T-helper 1 cell treated with Interleukin-12 subunit alpha and Interleukin-12 subunit beta and Interleukin-4 antibody, amounts not matched to agents 30 μg/mL and 1 μg/mL, for 36 hours (primary cell): Measurements from ENCODE around the gene GDI1.

Experiments used
- H3K27ac Mint-ChIP-seq: one replicate; pipeline ENCODE4 v1.8.0; 2021; ENCODE audit warnings: mild to moderate bottlenecking, mixed read lengths
- H3K27me3 Mint-ChIP-seq: one replicate; pipeline ENCODE4 v1.8.0; 2021; ENCODE audit warnings: low read depth, mixed read lengths
- H3K36me3 Mint-ChIP-seq: one replicate; pipeline ENCODE4 v1.8.0; 2021; ENCODE audit warnings: low read depth, mixed read lengths
- H3K4me1 Mint-ChIP-seq: one replicate; pipeline ENCODE4 v1.8.0; 2021; ENCODE audit warnings: low read depth, mixed read lengths
- H3K4me3 Mint-ChIP-seq: one replicate; pipeline ENCODE4 v1.8.0; 2021; ENCODE audit warnings: mild to moderate bottlenecking, moderate library complexity, mixed read lengths
- H3K9me3 Mint-ChIP-seq: one replicate; pipeline ENCODE4 v1.8.0; 2021; ENCODE audit warnings: mixed read lengths

GDI1 gene

GRCh38 chrX:154440623-154441357 is 3.8 kb downstream of the GDI1 start:
- no peaks in the 10 kb centered on the region for H3K9me3 Mint-ChIP-seq
- H3K27ac Mint-ChIP-seq = no peak overlapping the region
- H3K36me3 Mint-ChIP-seq = peaks cover 5% of the 10 kb centered on the region
- H3K4me3 Mint-ChIP-seq = no peak overlapping the region
- H3K27me3 Mint-ChIP-seq = no peaks in the 10 kb centered on the region
- peaks cover 15% of the 10 kb centered on the region for H3K4me1 Mint-ChIP-seq

DNA sequence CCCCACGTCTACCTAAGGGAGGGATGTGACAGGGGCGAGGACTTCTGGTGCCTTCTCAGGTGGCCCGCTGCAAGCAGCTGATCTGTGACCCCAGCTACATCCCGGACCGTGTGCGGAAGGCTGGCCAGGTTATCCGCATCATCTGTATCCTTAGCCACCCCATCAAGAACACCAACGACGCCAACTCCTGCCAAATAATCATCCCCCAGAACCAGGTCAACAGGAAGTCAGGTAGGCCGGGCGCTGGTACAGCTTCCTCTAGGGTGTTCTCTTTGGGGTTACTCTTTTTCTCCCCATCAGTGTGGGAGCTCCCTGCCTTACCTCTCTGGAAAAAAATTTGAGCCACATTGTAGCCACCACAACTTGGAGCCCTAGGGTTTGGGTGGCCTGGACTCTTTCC is 4.6 kb downstream of the GDI1 start:
- Mint-ChIP-seq H3K27me3 (no peaks in the 10 kb centered on the region), H3K4me1 (peaks cover 16% of the 10 kb centered on the region), H3K4me3 (no peak overlapping the region), H3K36me3 (peaks cover 5% of the 10 kb centered on the region), H3K9me3 (no peaks in the 10 kb centered on the region), H3K27ac (peak overlapping the region; percentile 26)

- Mint-ChIP-seq H3K4me1 (peaks cover 19% of the 10 kb centered on the region), H3K4me3 (no peak overlapping the region), H3K9me3 (no peaks in the 10 kb centered on the region), H3K36me3 (peaks cover 8% of the 10 kb centered on the region), H3K27ac (no peak overlapping the region), H3K27me3 (no peaks in the 10 kb centered on the region)
These were observed 5.2 kb downstream of the GDI1 start for GRCh38 chrX:154441984-154442707.

- Mint-ChIP-seq H3K9me3 (no peaks in the 10 kb centered on the region), H3K4me3 (peak overlapping the region; percentile 77), H3K27me3 (no peaks in the 10 kb centered on the region), H3K4me1 (peaks cover 16% of the 10 kb centered on the region), H3K27ac (peak overlapping the region; percentile 79), H3K36me3 (peaks cover 9% of the 10 kb centered on the region)
These were observed 6.5 kb downstream of the GDI1 start for GRCh38 chrX:154443479-154443910.

GRCh38 chrX:154443992-154444754 is 7.2 kb downstream of the GDI1 start, which contains the start of gene FAM50A:
Gene FAM50A (plus strand): TSS chrX:154444141. CDS start chrX:154444236, 95 bp downstream.
- H3K4me1 Mint-ChIP-seq = peaks cover 16% of the 10 kb centered on the region
- no peaks in the 10 kb centered on the region for H3K9me3 Mint-ChIP-seq
- peak within 1 kb of the TSS; percentile 77 for H3K4me3 Mint-ChIP-seq
- H3K27ac Mint-ChIP-seq = peak within 1 kb of the TSS; percentile 79
- H3K36me3 Mint-ChIP-seq = peaks cover 6% of the 10 kb centered on the region
- no peaks in the 10 kb centered on the region for H3K27me3 Mint-ChIP-seq

- H3K4me1 Mint-ChIP-seq = peaks cover 16% of the 10 kb centered on the region
- peaks cover 6% of the 10 kb centered on the region for H3K36me3 Mint-ChIP-seq
- H3K27me3 Mint-ChIP-seq = no peaks in the 10 kb centered on the region
- H3K9me3 Mint-ChIP-seq = no peaks in the 10 kb centered on the region
- H3K4me3 Mint-ChIP-seq = peak overlapping the region; percentile 25
- no peak overlapping the region for H3K27ac Mint-ChIP-seq
These were observed 7.8 kb downstream of the GDI1 start for GRCh38 chrX:154444755-154445246.

- Mint-ChIP-seq H3K4me3 (peak overlapping the region; percentile 37), H3K36me3 (peaks cover 6% of the 10 kb centered on the region), H3K27ac (no peak overlapping the region), H3K4me1 (peaks cover 16% of the 10 kb centered on the region), H3K9me3 (no peaks in the 10 kb centered on the region), H3K27me3 (no peaks in the 10 kb centered on the region)
These were observed 8.8 kb downstream of the GDI1 start for GRCh38 chrX:154445776-154446175.

DNA sequence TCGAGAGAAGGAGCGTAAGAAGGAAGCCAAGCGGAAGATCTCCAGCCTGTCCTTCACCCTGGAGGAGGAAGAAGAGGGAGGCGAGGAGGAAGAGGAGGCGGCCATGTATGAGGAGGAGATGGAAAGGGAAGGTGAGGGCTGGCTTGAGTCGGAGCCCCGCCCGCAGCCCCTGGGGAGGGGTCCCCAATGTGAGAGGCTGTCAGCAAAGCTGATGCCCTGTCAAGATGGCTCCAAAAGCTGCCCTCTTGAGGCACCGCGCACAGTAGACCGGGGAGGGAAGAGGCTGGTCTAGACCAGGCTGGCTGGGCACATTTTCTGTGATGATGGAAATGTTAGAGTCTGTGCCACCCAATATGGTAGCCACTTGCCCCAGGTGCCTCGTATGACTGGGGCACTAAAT is 9.5 kb downstream of the GDI1 start:
- no peak overlapping the region for H3K27ac Mint-ChIP-seq
- H3K27me3 Mint-ChIP-seq = no peaks in the 10 kb centered on the region
- peaks cover 16% of the 10 kb centered on the region for H3K4me1 Mint-ChIP-seq
- H3K9me3 Mint-ChIP-seq = no peaks in the 10 kb centered on the region
- peaks cover 6% of the 10 kb centered on the region for H3K36me3 Mint-ChIP-seq
- peak overlapping the region; percentile 37 for H3K4me3 Mint-ChIP-seq

DNA sequence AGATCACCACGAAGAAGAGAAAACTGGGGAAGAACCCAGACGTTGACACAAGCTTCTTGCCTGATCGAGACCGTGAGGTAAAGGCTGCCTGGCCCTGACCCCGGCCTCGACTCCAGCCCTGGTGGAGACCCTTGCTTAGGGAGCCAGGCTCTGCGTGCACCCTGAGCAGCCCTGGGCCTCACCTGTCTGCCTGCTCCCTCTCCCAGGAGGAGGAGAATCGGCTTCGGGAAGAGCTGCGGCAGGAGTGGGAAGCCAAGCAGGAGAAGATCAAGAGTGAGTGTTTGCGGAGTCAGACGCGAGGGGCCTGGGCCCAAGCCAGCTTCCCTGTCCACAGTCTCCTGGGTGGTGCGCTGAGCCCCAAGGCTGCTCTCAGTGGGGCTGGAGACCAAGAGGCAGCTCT is 11.5 kb downstream of the GDI1 start:
- Mint-ChIP-seq H3K9me3 (no peaks in the 10 kb centered on the region), H3K36me3 (peaks cover 13% of the 10 kb centered on the region), H3K4me3 (no peak overlapping the region), H3K4me1 (peaks cover 11% of the 10 kb centered on the region), H3K27ac (no peak overlapping the region), H3K27me3 (no peaks in the 10 kb centered on the region)

GRCh38 chrX:154449618-154450017 is 12.7 kb downstream of the GDI1 start:
- H3K27me3 Mint-ChIP-seq = no peaks in the 10 kb centered on the region
- H3K27ac Mint-ChIP-seq = no peak overlapping the region
- H3K36me3 Mint-ChIP-seq = peaks cover 13% of the 10 kb centered on the region
- H3K4me1 Mint-ChIP-seq = peaks cover 11% of the 10 kb centered on the region
- no peak overlapping the region for H3K4me3 Mint-ChIP-seq
- H3K9me3 Mint-ChIP-seq = no peaks in the 10 kb centered on the region

DNA sequence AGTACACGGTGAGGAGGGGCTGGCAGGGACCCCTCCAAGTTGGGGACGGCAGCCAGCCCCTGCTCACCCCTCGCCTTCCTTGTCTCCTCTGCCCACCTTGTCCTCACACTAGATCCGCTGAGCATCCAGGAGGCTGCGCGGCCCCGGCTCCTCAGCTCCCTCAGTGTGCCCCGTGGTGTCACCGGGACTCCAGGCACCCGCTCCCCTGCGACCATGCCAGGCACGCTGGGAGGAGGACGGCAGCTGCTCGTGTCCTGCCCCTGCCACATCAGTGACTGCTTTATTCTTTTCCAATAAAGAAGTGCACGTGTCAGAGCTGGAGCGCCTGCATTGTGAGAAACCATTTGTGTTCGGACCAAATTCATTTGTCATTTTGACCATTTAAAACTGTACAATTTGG is 13.4 kb downstream of the GDI1 start:
- H3K4me1 Mint-ChIP-seq = peaks cover 11% of the 10 kb centered on the region
- no peak overlapping the region for H3K4me3 Mint-ChIP-seq
- no peaks in the 10 kb centered on the region for H3K27me3 Mint-ChIP-seq
- peaks cover 13% of the 10 kb centered on the region for H3K36me3 Mint-ChIP-seq
- H3K27ac Mint-ChIP-seq = no peak overlapping the region
- H3K9me3 Mint-ChIP-seq = no peaks in the 10 kb centered on the region

DNA sequence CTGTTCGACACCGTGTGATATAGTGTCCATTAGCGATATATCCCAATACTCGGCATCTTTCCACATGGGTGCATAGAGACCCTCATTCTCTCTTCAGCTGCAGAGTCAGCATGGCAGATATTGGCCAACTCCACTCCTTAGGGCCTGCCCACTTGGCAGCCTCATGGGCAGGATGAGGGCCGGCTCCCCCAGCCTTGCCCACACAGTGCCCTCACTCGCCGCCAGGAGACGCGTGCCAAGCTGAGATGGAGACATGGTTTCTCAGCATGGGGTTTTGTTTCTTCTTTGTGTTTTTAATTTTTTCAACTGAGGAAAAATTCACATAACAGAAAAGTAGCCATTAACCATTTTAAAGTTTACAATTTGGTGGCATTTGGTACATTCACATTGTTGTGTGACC is 15.9 kb downstream of the GDI1 start:
- H3K4me3 Mint-ChIP-seq = no peak overlapping the region
- H3K27me3 Mint-ChIP-seq = no peaks in the 10 kb centered on the region
- peaks cover 5% of the 10 kb centered on the region for H3K4me1 Mint-ChIP-seq
- peaks cover 9% of the 10 kb centered on the region for H3K36me3 Mint-ChIP-seq
- H3K9me3 Mint-ChIP-seq = no peaks in the 10 kb centered on the region
- H3K27ac Mint-ChIP-seq = no peak overlapping the region

DNA sequence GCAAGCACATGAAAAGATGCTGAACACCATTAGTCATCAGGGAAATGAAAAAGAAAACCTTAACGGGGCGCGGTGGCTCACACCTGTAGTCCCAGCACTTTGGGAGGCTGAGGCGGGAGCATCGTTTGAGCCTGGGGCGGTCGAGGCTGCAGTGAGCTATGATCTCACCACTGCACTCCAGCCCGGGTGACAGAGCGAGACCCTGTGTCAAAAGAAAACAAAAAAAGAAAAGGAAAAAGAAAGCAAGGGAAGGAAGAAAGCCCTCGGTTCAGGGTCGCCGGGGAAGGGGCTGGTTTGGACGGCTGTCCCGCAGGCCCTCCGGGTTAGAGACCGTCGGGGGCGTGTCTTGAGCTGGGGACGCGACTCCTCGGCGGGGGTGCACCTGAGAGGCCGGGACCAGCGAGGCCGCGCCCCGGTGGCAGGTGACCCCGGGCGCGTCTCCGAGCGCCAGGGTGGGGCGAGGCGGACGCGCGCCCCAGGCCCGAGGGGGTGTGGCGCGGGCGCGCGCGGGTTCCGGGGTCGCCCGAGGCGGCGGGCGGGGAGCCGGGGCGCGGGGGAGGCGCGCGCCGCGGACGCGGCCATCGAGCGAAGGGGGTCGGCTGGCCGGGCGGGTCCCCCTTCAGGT is 20.6 kb downstream of the GDI1 start:
- no peaks in the 10 kb centered on the region for H3K9me3 Mint-ChIP-seq

More for the DNA sequence above, 20.6 kb downstream of the GDI1 start:
- Mint-ChIP-seq H3K4me3 (peak overlapping the region; percentile 98), H3K27ac (peak overlapping the region; percentile 97), H3K27me3 (no peaks in the 10 kb centered on the region), H3K36me3 (peaks cover 7% of the 10 kb centered on the region), H3K4me1 (peaks cover 7% of the 10 kb centered on the region)
